GM21825 (cell line): ENCODE results near the gene CCNC.
"Not testable (repeated sequence)": the region's sequence is repeated elsewhere in the genome, so short reads cannot be mapped to it uniquely, and the experiment has no call there.

ENCODE experiments used
- ATAC-seq: cut with Tn5 transposase; IDR thresholded peaks from one replicate; pipeline ENCODE4 v1.9.1; 2021; ENCODE audit warnings: mild to moderate bottlenecking, moderate library complexity; ENCODE audit not compliant: unreplicated experiment

Gene CCNC

GRCh38 chr6:99603421-99604165, 35.1 kb upstream of the CCNC start:
- peak; percentile 52 for ATAC-seq

GRCh38 chr6:99602520-99603420, 34.3 kb upstream of the CCNC start:
- no peak for ATAC-seq

DNA sequence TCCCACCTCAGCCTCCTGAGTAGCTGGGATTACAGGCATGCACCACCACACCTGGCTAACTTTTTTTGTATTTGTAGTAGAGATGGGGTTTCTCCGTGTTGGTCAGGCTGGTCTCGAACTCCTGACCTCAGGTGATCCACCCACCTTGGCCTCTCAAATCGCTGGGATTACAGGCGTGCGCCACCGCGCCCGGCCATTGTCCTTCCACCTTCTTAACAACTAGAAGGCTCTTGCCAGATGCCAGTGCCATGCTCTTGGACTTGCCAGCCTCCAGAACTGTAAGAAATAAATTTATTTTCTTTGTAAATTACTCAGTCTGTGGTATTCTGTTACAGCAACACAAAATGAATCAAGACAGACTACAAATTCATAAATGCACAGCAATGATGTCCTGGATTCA, 26.2 kb upstream of the CCNC start:
- not testable (repeated sequence) for ATAC-seq

DNA sequence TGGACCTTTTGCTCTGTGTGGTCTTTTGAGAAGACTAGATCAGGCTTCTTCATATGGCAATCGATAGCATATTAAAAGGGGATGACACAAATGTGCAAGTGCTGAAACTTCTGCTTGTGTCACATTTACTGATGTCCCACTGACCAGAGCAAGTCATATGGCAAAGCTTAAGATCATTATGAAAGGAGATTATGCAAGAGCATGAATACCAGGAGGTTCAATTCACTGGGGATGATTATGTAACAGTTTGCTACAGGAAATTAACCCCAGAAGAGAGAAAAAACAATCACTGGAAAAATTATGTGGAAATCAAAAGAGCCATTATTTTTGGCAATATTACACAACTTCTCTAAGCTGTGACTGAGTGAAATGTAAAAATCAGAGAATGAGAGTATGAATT, 24.4 kb upstream of the CCNC start:
- no peak for ATAC-seq

DNA sequence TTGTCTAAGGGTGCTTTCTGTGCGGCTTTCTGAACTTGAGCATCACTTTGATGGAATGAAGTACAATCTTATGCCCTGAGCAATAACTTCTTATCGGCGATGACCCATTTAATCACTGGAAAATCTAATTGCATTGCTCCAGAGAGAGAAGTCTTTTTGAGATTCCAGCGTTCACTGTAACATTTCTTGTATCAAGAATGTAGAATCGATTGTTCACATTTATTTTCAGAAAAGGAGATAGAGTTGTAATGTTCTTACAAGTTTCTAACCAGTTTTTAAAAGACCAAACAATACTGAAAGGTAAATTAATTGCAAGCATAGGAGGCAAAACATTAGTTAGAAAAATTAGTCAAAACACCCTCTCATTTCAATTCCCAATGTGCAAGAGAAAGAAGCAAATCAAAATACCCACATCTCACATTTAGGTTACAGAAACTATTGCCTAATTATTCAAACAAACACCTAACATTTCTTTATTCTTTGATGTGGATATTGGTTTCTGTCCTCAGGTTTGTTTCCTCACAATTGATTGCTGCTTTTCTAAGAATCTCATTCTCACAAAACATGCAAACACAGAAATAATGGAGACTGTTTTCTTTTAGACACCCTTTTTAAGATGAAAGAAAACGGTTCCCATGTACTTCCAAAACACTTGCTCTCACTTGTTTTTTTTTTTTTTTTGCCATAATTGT, 23.4 kb upstream of the CCNC start:
- ATAC-seq = no peak

GRCh38 chr6:99590728-99591672, 22.5 kb upstream of the CCNC start:
- no peak for ATAC-seq

DNA sequence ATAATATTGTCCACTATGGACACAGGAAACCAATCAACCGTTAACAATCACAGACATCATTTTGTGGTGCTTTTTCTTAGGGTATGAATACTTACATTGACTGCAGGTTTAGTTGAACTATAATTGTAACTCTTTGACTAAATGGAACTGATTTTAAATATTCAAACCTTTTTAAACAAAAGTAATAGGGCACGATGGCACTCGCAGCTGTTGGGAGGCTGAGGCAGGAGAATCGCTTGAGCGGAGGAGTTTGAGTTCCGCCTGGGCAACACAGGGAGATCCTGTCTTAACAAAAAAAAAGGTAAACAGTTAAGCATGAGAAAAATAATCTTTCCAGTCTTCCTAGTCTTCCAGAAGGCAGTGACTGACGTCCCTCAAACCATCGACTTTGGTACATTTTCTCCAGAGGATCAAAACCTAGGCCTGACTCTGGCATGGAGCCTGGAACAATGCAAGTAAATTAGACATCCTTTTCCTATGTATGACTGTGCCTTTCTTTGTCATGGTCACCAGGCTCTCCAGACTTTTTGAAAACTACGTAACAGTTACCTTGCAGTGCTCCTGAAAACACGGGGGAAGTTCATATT, 21.5 kb upstream of the CCNC start:
- ATAC-seq = no peak

DNA sequence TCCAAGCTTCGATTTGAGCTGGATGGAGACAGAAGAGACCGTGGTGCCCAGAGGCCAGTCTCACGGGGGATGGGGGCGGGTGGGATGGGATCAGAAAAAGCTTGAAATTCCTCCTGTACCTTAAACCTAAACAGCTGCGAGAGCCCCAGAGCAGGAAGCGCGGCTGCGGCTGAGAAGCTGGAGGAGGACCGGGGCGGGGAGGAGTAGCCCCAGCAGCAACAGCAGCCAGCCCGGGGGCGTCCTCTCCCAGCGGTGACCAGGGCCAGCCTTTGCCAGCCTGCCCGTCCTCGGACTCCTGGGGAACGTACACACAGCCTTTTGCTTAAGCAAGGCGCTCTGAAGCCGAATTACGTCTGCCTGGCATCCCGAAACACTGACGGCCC, 20.8 kb upstream of the CCNC start:
- peak; percentile 26 for ATAC-seq

- ATAC-seq = peak; percentile 95
These were observed 20.3 kb upstream of the CCNC start for GRCh38 chr6:99588618-99589289.

DNA sequence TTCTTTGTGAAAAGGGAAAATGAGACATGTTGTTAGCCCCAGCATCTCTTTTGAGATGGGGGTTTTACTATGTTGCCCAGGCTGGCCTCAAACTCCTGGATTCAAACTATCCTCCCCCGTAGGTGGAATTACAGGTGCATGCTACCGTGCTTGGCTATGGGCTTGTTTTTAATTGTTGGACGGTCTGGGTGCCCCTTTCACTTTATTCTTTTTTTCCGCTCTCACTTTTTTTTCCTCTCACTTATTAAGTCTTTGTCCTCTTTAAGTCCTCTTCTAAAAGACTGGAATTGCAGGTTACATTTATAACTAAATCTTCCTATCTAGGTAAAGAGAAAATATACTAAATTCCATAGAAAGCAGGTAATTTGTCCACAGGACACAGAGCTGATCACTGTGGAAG, 19.3 kb upstream of the CCNC start:
- ATAC-seq = no peak

- no peak for ATAC-seq
These were observed 11.3 kb upstream of the CCNC start for GRCh38 chr6:99579781-99580180.

- ATAC-seq = no peak
These were observed 7.2 kb upstream of the CCNC start for GRCh38 chr6:99575544-99576227.

DNA sequence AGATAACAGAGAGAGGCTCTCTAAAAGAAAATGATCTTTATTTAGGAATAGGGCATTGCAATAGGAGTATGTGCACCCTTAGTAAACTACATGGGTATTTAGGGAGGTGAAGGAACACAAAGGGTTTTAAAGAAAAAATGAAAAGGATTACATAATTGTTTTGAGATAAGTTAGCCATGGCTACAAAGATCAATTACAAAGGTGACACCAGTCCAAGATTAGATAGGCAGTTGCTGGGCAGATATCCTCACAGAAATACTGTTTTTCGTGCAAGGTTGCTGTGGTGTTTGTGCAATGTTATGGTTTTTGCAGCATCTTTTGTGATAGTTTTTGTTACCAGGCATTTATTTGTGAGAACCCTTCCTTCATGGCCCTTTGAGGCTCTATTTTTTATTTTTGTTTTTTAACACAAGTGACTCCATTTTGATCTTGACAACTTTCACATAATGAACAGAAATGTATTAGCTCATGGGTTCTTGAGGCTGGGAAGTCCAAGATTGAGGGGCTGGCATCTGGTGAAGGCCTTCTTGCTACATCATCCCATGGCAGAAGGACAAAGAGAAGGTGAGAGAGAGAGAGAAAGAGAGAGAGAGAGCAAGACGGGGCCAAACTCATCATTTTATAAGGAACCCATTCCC, 5.6 kb upstream of the CCNC start:
- no peak for ATAC-seq

GRCh38 chr6:99563056-99563723, 5.3 kb downstream of the CCNC start:
- ATAC-seq = no peak

GRCh38 chr6:99560668-99561067, 7.8 kb downstream of the CCNC start:
- ATAC-seq = no peak

DNA sequence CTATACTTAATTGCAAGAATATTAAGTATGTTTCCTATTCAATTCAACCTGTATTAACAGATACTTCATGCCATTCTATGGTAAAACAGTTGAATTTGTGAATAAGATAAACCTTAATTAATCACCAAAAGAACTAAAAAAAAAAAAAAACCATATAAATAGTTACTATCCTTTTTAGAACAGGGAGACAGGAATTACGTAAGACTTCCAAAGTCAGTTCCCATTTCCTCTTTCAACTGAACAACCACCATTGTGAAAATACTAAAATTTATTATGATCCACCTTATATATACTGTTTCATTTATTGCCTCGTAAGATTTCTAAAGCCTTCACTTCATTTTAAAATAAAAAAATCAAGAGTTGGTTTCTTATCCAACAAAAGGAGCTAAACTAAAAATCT, 9.4 kb downstream of the CCNC start:
- no peak for ATAC-seq

DNA sequence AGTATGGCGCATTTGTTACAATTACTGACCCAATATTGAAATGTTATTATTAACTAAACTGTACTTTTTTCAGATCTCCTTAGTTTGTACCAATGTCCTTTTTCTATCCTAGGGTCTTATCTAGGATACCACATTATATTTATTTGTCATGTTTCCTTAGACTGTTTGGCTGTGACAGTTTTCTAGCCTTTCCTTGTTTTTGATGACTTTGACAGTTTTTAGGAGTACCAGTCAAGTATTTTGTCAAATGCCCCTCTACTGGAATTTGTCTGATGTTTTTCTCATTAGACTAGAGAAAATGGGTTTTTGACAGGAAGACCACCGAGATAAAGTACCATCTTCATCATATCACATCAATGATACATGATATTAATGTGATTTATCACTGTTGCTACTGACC, 14.6 kb downstream of the CCNC start:
- no peak for ATAC-seq
